ENCODE data around the gene MED16.
"Not testable (repeated sequence)": the region's sequence is repeated elsewhere in the genome, so short reads cannot be mapped to it uniquely, and the experiment has no call there.

MED16 gene

GRCh38 chr19:896434-896833 lies 3.4 kb upstream of the MED16 start:
- peaks cover 15% of the 10 kb centered on the region for H3K36me3 Mint-ChIP-seq
- H3K27me3 Mint-ChIP-seq = no peaks in the 10 kb centered on the region
- H3K9me3 Mint-ChIP-seq = no peaks in the 10 kb centered on the region
- H3K27ac Mint-ChIP-seq = peak overlapping the region; percentile 55
- DNase-seq (ENCODE audit: low spot score in 2 of 2) (no peak), ATAC-seq (ENCODE audit: low read depth) (no peak)
- peaks cover 21% of the 10 kb centered on the region for H3K4me1 Mint-ChIP-seq
- no peak overlapping the region for H3K4me3 Mint-ChIP-seq

DNA sequence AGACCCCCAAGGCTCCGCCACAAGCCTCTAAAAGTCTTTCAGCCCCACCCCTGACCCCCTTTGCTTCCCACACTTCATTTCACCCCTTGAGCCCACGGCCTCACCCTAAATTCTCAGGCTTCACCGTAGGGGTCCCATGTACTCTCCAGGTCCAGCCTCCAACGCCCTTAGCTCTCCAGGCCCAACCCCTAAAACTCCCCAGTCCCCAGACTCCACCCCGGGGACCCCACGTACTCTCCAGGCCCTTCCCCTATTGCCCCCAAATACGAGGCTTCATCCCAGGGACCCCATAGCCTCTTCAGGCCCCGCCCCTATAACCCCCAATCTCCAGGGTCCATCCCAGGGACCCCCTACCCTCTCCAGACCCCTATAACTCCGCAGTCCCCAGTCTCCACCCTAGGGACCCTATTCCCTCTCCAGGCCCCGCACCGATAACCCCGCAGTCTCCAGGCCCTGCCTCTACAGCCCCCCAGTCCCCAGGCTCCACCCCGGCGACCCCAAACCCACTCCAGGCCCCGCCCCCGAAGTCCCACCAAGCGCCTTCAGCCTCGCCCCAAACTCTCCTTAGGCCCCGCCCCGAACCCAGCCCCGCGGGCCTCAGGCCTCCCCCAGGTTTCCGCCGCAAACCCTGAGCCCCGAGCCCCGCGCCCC lies 619 bp downstream of the MED16 start:
- Mint-ChIP-seq H3K4me1 (peaks cover 23% of the 10 kb centered on the region), H3K27ac (peak overlapping the region; percentile 100), H3K27me3 (no peaks in the 10 kb centered on the region), H3K36me3 (peaks cover 11% of the 10 kb centered on the region), H3K9me3 (no peaks in the 10 kb centered on the region), H3K4me3 (peak overlapping the region; percentile 87)
- DNase-seq (ENCODE audit: low spot score in 2 of 2) (no peak), ATAC-seq (ENCODE audit: low read depth) (peak; percentile 17)

DNA sequence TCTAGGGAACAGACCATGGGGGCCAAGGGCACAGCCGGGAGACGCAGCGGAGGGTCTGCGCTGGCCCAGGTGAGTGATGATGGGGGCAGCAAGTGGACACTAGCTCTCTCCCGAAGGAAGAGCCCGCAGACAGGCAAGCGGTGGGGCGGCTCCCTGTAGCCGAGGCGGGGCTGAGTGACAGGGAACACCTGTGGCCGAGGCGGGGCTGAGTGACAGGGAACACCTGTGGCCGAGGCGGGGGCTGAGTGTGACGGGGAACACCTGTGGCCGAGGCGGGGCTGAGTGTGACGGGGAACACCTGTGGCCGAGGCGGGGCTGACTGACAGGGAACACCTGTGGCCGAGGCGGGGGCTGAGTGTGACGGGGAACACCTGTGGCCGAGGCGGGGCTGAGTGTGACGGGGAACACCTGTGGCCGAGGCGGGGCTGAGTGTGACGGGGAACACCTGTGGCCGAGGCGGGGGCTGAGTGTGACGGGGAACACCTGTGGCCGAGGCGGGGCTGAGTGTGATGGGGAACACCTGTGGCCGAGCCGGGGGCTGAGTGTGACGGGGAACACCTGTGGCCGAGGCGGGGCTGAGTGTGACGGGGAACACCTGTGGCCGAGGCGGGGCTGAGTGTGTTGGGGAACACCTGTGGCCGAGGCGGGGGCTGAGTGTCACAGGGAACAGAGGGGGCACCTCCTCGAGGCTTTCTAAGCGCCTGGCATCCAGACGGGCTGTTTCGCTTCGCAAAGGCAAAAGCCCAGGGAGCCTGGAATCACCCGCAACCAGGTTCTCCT lies 1.4 kb downstream of the MED16 start:
- not testable (repeated sequence) for H3K36me3 Mint-ChIP-seq; H3K27me3 Mint-ChIP-seq; H3K9me3 Mint-ChIP-seq; ATAC-seq (ENCODE audit: low read depth)
- Mint-ChIP-seq H3K27ac (peak overlapping the region; percentile 100), H3K4me1 (peaks cover 23% of the 10 kb centered on the region), H3K4me3 (peak overlapping the region; percentile 87)
- peak in 1 of 2 donors; percentile 59 for DNase-seq (ENCODE audit: low spot score in 2 of 2)

DNA sequence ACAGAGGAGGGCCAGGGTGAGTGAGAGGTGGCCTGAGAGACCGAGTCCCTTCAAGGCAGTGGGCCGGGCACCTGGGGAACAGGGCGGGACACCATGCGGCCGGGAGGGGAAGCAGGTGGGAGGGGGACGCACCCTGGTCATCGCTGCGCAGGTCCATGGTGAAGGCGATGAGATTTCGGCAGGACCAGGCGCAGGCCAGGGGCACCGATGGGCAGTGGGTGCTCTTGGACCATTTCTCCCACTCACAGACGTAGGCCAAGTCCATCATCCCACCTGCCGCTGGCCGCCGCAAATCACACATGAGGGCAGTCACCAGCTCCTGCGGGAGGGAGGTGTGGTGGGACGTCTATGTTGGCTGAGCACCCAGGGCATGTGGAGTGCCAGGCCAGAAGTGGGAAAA lies 2.2 kb downstream of the MED16 start:
- ATAC-seq (ENCODE audit: low read depth) = no peak
- peaks cover 20% of the 10 kb centered on the region for H3K4me1 Mint-ChIP-seq
- H3K27ac Mint-ChIP-seq = peak overlapping the region; percentile 100
- DNase-seq (ENCODE audit: low spot score in 2 of 2) = no peak
- H3K9me3 Mint-ChIP-seq = no peaks in the 10 kb centered on the region
- H3K4me3 Mint-ChIP-seq = peak overlapping the region; percentile 59
- H3K36me3 Mint-ChIP-seq = peaks cover 4% of the 10 kb centered on the region
- H3K27me3 Mint-ChIP-seq = no peaks in the 10 kb centered on the region

GRCh38 chr19:889662-890295 lies 3.2 kb downstream of the MED16 start:
- peaks cover 20% of the 10 kb centered on the region for H3K4me1 Mint-ChIP-seq
- peak overlapping the region; percentile 100 for H3K27ac Mint-ChIP-seq
- H3K9me3 Mint-ChIP-seq = no peaks in the 10 kb centered on the region
- no peaks in the 10 kb centered on the region for H3K27me3 Mint-ChIP-seq
- H3K4me3 Mint-ChIP-seq = no peak overlapping the region
- peaks cover 4% of the 10 kb centered on the region for H3K36me3 Mint-ChIP-seq
- ATAC-seq (ENCODE audit: low read depth) (no peak), DNase-seq (ENCODE audit: low spot score in 2 of 2) (no peak)

GRCh38 chr19:888581-889385 lies 4.2 kb downstream of the MED16 start:
- Mint-ChIP-seq H3K4me3 (peak overlapping the region; percentile 28), H3K27ac (peak overlapping the region; percentile 100), H3K4me1 (peaks cover 20% of the 10 kb centered on the region), H3K27me3 (no peaks in the 10 kb centered on the region), H3K36me3 (peaks cover 4% of the 10 kb centered on the region), H3K9me3 (no peaks in the 10 kb centered on the region)
- peak in 1 of 2 donors; percentile 59 for DNase-seq (ENCODE audit: low spot score in 2 of 2)
- ATAC-seq (ENCODE audit: low read depth) = peak; percentile 60

DNA sequence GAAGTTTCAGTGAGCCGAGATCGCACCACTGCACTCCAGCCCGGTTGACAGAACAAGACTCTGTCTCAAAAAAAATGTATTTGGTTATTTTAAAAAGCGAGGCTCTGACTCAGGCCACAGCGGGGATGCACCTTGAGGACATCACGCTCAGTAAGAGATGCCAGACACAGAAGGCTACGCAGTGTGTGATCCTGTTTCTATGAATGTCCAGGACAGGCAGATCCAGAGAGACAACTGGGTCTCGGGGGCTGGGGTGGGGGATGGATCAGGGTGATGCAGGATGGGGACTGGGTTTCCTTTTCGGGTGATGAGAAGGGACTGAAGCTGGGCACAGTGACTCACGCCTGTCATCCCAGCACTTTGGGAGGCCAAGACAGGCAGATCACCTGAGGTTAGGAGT lies 5.4 kb downstream of the MED16 start:
- Mint-ChIP-seq H3K4me3 (no peak overlapping the region), H3K27me3 (no peaks in the 10 kb centered on the region), H3K27ac (peak overlapping the region; percentile 100), H3K4me1 (peaks cover 14% of the 10 kb centered on the region), H3K9me3 (no peaks in the 10 kb centered on the region), H3K36me3 (peaks cover 4% of the 10 kb centered on the region)
- no peak for ATAC-seq (ENCODE audit: low read depth)
- DNase-seq (ENCODE audit: low spot score in 2 of 2) = no peak

DNA sequence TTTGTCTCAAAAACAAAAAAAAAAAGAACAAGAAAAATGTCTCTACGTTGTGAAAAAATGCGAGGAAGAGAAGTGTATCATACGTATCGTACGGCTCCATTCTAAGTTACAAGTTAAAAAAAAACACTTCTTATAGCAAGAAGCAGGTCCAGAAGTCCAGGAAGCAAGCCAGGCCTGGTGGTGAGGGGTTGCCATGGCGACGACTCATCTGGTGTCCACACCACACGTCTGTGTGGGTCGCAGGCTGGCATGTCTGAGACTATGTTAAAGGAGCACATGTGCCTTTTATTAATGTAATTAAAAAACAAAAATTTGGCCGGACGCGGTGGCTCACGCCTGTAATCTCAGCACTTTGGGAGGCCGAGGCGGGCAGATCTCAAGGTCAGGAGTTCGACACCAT lies 5.9 kb downstream of the MED16 start:
- H3K27ac Mint-ChIP-seq = peak overlapping the region; percentile 100

DNA sequence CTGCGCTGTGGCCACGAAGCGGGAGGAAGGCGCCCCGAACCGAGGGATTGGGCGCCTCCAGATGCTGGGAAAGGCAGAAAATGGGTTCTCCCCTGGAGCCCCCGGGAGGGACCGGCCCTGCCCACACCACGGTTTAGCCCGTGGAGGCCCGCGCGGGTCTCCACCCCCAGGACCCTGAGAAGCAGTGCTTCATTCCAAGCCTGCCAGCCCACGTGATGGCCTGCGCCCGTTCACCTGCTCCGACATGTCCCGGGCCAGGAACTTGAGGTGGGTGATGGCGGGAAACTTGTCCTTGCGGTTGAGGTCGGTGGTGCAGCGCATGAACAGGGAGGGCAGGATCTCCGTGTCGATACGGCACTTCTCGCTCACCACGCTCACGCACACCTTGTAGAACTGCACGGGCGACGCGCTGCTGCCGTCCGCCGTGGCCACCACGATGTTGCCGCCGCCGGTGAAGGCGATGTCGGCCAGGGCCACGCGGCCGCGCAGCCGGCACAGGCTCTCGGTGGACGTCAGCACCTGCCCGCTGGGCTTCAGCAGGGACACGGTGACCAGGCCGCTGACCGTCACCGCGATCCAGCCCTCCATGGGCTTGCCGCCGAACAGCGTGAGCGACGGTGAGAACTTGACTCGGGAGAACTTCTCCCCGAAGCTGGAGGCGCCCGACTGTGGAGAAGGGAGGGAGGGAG lies 7.3 kb downstream of the MED16 start:
- Mint-ChIP-seq H3K27ac (no peak overlapping the region), H3K4me3 (no peak overlapping the region), H3K9me3 (no peaks in the 10 kb centered on the region), H3K36me3 (peaks cover 2% of the 10 kb centered on the region), H3K27me3 (no peaks in the 10 kb centered on the region), H3K4me1 (peaks cover 5% of the 10 kb centered on the region)
- no peak for DNase-seq (ENCODE audit: low spot score in 2 of 2)
- no peak for ATAC-seq (ENCODE audit: low read depth)

More for the DNA sequence above, 5.9 kb downstream of the MED16 start:
- no peak overlapping the region for H3K4me3 Mint-ChIP-seq
- peaks cover 2% of the 10 kb centered on the region for H3K36me3 Mint-ChIP-seq
- peaks cover 11% of the 10 kb centered on the region for H3K4me1 Mint-ChIP-seq
- H3K27me3 Mint-ChIP-seq = no peaks in the 10 kb centered on the region
- no peak for DNase-seq (ENCODE audit: low spot score in 2 of 2)
- no peak for ATAC-seq (ENCODE audit: low read depth)
- H3K9me3 Mint-ChIP-seq = no peaks in the 10 kb centered on the region

DNA sequence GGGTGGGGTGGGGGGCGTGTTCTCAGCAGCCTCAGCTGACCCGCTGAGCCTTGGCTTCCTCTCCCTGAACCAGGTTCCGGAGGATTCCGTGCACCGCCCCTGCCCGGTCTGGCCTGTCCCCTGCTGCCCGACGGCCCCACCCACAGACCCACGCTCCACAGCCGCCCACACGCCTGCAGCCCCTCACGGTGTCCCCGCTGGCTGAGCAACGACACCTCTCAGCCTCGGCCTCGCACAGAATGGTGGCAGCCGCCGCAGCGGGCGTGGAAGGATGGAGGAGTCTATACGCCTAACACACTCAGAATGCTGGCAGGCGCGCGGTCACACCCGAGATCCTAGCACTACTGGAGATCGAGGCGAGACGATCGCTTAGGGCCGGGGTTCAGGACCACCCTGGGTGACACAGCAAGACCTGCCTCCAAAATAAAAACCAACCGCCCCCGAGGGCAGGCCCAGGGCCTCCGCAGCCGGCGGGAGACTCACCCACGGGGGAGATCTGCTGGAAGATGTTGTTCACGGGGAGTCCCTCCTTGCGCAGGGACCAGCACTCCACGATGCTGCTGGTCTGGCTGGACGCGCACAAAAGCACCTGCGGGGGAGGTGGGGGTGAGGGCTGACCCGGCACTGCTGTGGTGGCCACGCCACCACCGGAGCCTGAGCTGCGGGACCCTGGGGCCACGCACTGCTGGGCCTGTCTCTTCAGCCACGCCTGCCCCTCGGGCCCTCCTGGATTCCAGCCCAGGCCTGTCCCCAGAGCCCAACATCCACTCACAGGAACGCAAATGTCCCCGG lies 8.4 kb downstream of the MED16 start:
- no peak for ATAC-seq (ENCODE audit: low read depth)
- no peak overlapping the region for H3K27ac Mint-ChIP-seq

GRCh38 chr19:883661-884211 lies 9.3 kb downstream of the MED16 start:
- peaks cover 5% of the 10 kb centered on the region for H3K4me1 Mint-ChIP-seq

More for the DNA sequence above, 8.4 kb downstream of the MED16 start:
- H3K4me3 Mint-ChIP-seq = no peak overlapping the region
- DNase-seq (ENCODE audit: low spot score in 2 of 2) = no peak
- peaks cover 2% of the 10 kb centered on the region for H3K36me3 Mint-ChIP-seq
- peaks cover 5% of the 10 kb centered on the region for H3K4me1 Mint-ChIP-seq
- H3K9me3 Mint-ChIP-seq = no peaks in the 10 kb centered on the region
- H3K27me3 Mint-ChIP-seq = no peaks in the 10 kb centered on the region

DNA sequence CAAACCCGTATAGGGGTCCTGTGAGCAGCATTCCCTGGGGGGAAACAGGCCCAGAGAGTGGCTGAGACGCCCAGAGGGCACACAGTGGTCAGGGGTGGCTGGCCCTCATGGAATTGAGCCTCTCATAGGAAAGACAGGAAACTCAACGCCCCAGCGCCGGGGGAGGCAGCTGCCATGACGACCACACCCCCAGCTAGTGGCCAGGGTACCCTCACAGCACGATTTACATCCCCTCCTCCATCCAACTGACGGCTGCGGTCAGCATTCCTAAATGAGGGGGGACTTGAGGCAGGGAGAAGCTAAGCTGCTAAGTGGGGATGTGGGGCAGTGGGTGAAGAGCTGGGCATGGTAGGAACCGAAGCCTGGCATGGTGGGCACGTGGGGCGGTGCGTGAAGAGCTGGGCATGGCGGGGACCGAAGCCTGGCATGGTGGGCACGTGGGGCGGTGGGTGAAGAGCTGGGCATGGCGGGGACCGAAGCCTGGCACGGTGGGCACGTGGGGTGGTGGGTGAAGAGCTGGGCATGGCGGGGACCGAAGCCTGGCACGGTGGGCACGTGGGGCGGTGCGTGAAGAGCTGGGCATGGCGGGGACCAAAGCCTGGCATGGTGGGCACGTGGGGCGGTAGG lies 10.0 kb downstream of the MED16 start:
- Mint-ChIP-seq H3K4me1 (peaks cover 5% of the 10 kb centered on the region), H3K27me3 (no peaks in the 10 kb centered on the region), H3K27ac (no peak overlapping the region), H3K4me3 (no peak overlapping the region), H3K36me3 (peaks cover 8% of the 10 kb centered on the region), H3K9me3 (no peaks in the 10 kb centered on the region)
- ATAC-seq (ENCODE audit: low read depth) = no peak
- no peak for DNase-seq (ENCODE audit: low spot score in 2 of 2)

More at GRCh38 chr19:883661-884211, 9.3 kb downstream of the MED16 start:
- Mint-ChIP-seq H3K27ac (no peak overlapping the region), H3K36me3 (peaks cover 8% of the 10 kb centered on the region), H3K9me3 (no peaks in the 10 kb centered on the region), H3K27me3 (no peaks in the 10 kb centered on the region), H3K4me3 (no peak overlapping the region)
- DNase-seq (ENCODE audit: low spot score in 2 of 2) (no peak), ATAC-seq (ENCODE audit: low read depth) (no peak)

Data from memory B cell (primary cell).